Activated naive CD4-positive, alpha-beta T cell treated with anti-CD3 and anti-CD28 coated beads, Interleukin-2, amount 10 ng/mL, durations not matched to agents 7 days and 5 days (primary cell): Measurements from ENCODE around the gene POP5.
A peak's percentile ranks its signal among the peaks of the same experiment; 100 is the strongest.

Source experiments
- CTCF ChIA-PET: fragments of 350-600 bp; sonication (Branson Sonifier 250); formaldehyde crosslinking; loops from one replicate; lab custom pipeline; 2021; ENCODE audit warnings: antibody characterized with exemption; lab: Charles Lee
- DNase-seq: peaks from one replicate; pipeline ENCODE4 v3.0.0-alpha.2; 2020
- H3K27ac Mint-ChIP-seq: one replicate; pipeline ENCODE4 v1.8.0; 2021; ENCODE audit warnings: mild to moderate bottlenecking, moderate library complexity, mixed read lengths
- H3K27me3 Mint-ChIP-seq: one replicate; pipeline ENCODE4 v1.8.0; 2021; ENCODE audit warnings: mild to moderate bottlenecking, mixed read lengths
- H3K36me3 Mint-ChIP-seq: one replicate; pipeline ENCODE4 v1.8.0; 2021; ENCODE audit warnings: mixed read lengths
- H3K4me1 Mint-ChIP-seq: one replicate; pipeline ENCODE4 v1.8.0; 2021; ENCODE audit warnings: mixed read lengths
- H3K4me3 Mint-ChIP-seq: one replicate; pipeline ENCODE4 v1.8.0; 2021; ENCODE audit warnings: mild to moderate bottlenecking, moderate library complexity, mixed read lengths
- H3K9me3 Mint-ChIP-seq: one replicate; pipeline ENCODE4 v1.8.0; 2021; ENCODE audit warnings: mixed read lengths

Gene POP5

DNA sequence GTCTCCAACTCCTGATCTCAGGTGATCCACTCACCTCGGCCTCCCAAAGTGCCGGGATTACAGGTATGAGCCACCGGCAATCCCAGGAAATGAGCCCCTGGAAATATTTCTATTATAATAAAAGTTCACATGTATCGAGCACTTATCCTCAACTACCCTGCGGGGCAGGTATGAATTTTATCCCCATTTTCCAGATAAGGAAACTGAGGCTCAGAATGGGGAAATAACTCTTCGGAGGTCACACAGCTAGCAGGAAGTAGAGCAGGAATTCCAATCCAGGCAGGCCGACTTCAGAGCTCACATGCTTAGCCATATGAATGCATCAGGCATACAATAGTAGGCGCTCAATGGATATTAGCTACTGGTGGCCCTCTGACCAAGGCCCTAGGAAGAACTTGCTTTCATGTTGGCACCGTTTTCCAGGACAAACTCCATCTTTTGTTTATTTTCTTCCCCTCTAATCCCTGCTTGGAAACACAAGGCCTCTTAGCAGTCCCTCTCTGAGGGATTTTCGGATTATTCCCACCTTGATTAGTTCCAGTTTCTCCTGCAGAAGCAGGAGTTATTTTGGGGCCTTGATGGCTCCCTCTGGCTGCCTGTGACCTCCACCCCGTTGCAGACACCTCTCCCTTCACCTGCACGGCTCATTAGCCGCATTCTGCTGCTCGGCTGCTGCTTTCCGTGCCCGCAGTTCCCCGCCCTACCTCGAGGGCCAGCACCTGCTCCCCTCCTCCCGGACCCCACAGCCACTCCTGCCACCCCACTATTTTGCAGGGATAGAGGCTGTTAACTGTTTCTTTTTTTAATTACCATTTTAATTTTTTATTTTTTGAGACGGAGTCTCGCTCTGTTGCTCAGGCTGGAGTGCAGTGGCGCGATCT lies 18.7 kb upstream of the POP5 start:
- no peak overlapping the region for H3K4me3 Mint-ChIP-seq
- H3K36me3 Mint-ChIP-seq = no peaks in the 10 kb centered on the region
- peaks cover 47% of the 10 kb centered on the region for H3K27me3 Mint-ChIP-seq
- H3K27ac Mint-ChIP-seq = no peak overlapping the region
- no peaks in the 10 kb centered on the region for H3K4me1 Mint-ChIP-seq
- DNase-seq = no peak
- CTCF ChIA-PET = interaction anchor here (1.1 kb wide), 1 partner anchor 29 kb away, joined by 3 read pairs; no protein-coding TSS in a partner anchor
- no peaks in the 10 kb centered on the region for H3K9me3 Mint-ChIP-seq

- Mint-ChIP-seq H3K4me3 (no peak overlapping the region), H3K27me3 (peaks cover 52% of the 10 kb centered on the region), H3K36me3 (no peaks in the 10 kb centered on the region), H3K9me3 (no peaks in the 10 kb centered on the region), H3K4me1 (no peaks in the 10 kb centered on the region), H3K27ac (no peak overlapping the region)
- DNase-seq = no peak
- CTCF ChIA-PET = no interaction called here
These were observed 17.7 kb upstream of the POP5 start for GRCh38 chr12:120598674-120599463.

DNA sequence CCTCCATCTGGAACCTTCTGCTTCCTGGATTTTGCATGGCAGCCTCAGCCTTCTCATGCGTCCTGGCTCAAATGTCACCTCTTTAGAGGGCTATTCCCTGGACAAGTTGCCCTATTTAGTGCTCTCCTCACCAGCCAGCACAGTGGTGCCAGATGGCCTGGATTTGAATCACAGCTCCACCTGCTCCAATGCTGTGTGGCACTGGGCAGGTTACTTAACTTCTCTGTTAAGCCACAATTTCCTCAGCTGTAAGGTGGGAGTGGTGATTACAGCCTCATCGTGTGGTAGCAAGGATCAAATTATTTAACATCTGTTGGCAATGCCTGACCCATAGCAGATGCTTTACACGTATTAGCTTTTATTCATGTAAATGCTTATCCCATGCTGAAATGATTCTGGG lies 16.7 kb upstream of the POP5 start:
- no peak for DNase-seq
- Mint-ChIP-seq H3K27ac (no peak overlapping the region), H3K4me3 (no peak overlapping the region), H3K27me3 (peaks cover 51% of the 10 kb centered on the region), H3K36me3 (no peaks in the 10 kb centered on the region), H3K4me1 (no peaks in the 10 kb centered on the region), H3K9me3 (no peaks in the 10 kb centered on the region)
- CTCF ChIA-PET = interaction anchor here (0.7 kb wide), 1 partner anchor 8 kb away, joined by 3 read pairs; no protein-coding TSS in a partner anchor

- H3K4me3 Mint-ChIP-seq = no peak overlapping the region
- H3K36me3 Mint-ChIP-seq = no peaks in the 10 kb centered on the region
- H3K27me3 Mint-ChIP-seq = peaks cover 42% of the 10 kb centered on the region
- H3K4me1 Mint-ChIP-seq = no peaks in the 10 kb centered on the region
- no peak overlapping the region for H3K27ac Mint-ChIP-seq
- DNase-seq = no peak
- H3K9me3 Mint-ChIP-seq = no peaks in the 10 kb centered on the region
- CTCF ChIA-PET = no interaction called here
These were observed 15.7 kb upstream of the POP5 start for GRCh38 chr12:120596901-120597300.

DNA sequence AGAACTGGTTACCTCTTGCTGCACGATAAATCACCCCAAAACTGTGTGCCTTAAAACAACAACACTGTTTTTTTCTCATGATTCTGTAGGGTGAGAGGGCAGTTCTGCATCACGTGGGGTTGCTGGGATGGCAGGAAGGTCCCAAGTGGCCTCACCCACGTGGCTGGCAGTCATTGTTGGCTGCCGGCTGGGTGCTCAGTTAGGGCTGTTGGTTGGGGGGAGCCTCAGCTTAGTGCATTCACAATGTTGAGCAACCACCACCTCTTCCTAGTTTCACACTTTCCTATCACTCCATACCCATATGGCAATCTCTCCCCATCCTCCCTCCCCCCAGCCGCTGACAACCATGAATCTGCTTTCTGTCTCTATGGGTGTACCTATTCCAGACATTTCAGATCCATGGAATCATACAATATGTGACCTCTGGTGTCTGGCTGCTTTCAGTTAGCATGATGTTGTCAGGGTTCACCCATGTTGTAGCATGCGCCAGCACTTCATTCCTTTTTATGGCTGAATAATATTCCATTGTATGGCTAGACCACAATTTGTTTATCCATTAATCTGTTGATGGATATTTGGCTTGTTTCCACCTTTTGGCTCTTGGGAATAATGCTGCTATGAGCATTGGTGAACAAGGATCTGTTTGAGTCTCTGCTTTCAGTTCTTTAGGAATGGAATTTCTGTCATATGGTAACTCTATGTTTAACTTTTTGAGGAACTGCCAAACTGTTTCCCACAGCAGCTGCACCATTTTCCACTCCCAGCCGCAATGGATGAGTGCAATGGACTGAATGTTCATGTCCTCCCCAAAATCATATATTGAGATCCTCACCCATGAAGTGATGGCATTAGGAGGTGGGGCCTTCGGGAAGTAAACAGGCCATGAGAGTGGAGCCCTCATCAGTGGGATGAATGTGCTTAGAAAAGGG lies 11.2 kb upstream of the POP5 start:
- no peak for DNase-seq
- Mint-ChIP-seq H3K4me3 (no peak overlapping the region), H3K4me1 (no peaks in the 10 kb centered on the region), H3K36me3 (no peaks in the 10 kb centered on the region), H3K9me3 (no peaks in the 10 kb centered on the region), H3K27me3 (peaks cover 22% of the 10 kb centered on the region), H3K27ac (no peak overlapping the region)
- CTCF ChIA-PET = no interaction called here

GRCh38 chr12:120590741-120591407 lies 9.7 kb upstream of the POP5 start:
- CTCF ChIA-PET = no interaction called here
- no peaks in the 10 kb centered on the region for H3K9me3 Mint-ChIP-seq
- no peak overlapping the region for H3K4me3 Mint-ChIP-seq
- H3K4me1 Mint-ChIP-seq = no peaks in the 10 kb centered on the region
- no peak overlapping the region for H3K27ac Mint-ChIP-seq
- no peak for DNase-seq
- peaks cover 25% of the 10 kb centered on the region for H3K27me3 Mint-ChIP-seq
- no peaks in the 10 kb centered on the region for H3K36me3 Mint-ChIP-seq

DNA sequence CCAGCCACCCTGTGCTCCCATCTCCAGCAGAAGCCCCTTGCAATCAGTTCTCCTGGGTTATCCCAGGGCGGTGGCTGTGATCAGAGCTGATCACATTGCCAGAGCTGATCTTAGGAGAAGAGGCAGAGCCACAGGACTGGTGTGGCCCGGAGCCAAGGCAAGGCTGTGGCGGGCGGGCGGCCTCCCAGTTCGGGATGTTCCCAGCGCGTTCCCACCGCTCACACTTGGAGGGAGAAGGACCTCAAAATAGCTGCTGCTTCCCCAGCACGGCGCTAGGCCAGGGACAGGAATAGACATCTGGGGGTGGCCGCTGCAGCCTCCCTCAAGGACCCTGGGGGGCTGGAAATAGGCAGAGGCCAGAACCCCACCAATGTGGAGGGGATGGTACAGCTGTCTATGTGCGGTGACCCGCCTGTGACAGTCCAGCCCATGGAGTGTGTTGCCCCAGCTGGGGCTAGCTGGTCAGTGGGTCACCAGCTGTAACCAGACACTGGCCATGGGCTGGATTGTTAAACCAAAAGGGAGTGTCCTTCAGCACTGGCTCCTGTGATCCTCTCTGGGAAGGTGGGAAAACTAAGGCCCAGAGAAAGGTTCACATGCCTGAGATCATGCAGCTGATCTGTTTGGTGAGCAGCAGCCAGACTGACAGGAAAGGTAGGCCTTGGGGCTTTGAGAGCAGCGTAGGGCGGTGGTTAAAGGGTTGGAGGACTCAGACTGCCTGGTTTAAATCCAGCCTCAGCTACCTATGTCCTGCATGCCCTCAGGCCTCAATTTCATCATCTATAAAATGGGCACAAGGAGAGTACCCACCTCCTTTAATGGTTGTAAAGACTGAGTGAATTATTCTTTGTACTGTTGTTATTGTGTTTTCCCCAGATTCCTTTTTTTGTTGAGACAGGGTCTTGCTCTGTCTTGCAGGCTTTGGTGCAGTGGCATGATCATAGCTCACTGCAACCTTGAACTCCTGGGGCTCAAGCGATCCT lies 8.0 kb upstream of the POP5 start:
- Mint-ChIP-seq H3K4me1 (peaks cover 3% of the 10 kb centered on the region), H3K9me3 (no peaks in the 10 kb centered on the region), H3K4me3 (no peak overlapping the region), H3K27me3 (peaks cover 40% of the 10 kb centered on the region), H3K27ac (no peak overlapping the region), H3K36me3 (no peaks in the 10 kb centered on the region)
- CTCF ChIA-PET = interaction anchor here (0.7 to 1.6 kb wide), 2 partner anchors 9 to 60 kb away, joined by 3 to 6 read pairs; no protein-coding TSS in a partner anchor
- DNase-seq = no peak

GRCh38 chr12:120588371-120588770 lies 7.2 kb upstream of the POP5 start:
- Mint-ChIP-seq H3K4me1 (peaks cover 11% of the 10 kb centered on the region), H3K9me3 (no peaks in the 10 kb centered on the region), H3K27ac (no peak overlapping the region), H3K36me3 (no peaks in the 10 kb centered on the region), H3K4me3 (no peak overlapping the region), H3K27me3 (peaks cover 44% of the 10 kb centered on the region)
- CTCF ChIA-PET = no interaction called here
- DNase-seq = no peak

DNA sequence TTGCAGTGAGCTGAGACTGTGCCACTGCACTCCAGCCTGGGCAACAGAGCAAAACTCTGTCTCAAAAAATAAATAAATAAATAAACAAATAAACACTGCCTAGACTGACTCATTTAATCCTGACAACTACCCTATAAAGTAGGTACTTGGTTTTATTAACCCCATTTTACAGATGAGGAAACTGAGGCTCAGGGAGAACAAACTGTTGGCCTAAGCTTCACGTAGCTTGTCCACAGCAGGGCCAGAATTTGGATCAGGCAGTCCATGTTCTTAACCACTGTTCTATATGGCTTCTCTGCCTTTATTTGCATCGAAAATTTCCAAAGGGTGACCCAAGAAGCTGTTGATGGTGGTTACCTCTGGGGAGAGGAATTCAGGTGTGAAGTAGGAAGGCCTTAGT lies 5.7 kb upstream of the POP5 start:
- CTCF ChIA-PET = no interaction called here
- peaks cover 21% of the 10 kb centered on the region for H3K4me1 Mint-ChIP-seq
- peaks cover 46% of the 10 kb centered on the region for H3K27me3 Mint-ChIP-seq
- no peaks in the 10 kb centered on the region for H3K9me3 Mint-ChIP-seq
- no peak overlapping the region for H3K4me3 Mint-ChIP-seq
- H3K36me3 Mint-ChIP-seq = no peaks in the 10 kb centered on the region
- no peak for DNase-seq
- H3K27ac Mint-ChIP-seq = no peak overlapping the region

- Mint-ChIP-seq H3K4me3 (no peak overlapping the region), H3K27ac (no peak overlapping the region), H3K9me3 (no peaks in the 10 kb centered on the region), H3K4me1 (peaks cover 27% of the 10 kb centered on the region), H3K36me3 (peaks cover 3% of the 10 kb centered on the region), H3K27me3 (peaks cover 45% of the 10 kb centered on the region)
- CTCF ChIA-PET = no interaction called here
- DNase-seq = no peak
These were observed 5.0 kb upstream of the POP5 start for GRCh38 chr12:120586206-120586605.

DNA sequence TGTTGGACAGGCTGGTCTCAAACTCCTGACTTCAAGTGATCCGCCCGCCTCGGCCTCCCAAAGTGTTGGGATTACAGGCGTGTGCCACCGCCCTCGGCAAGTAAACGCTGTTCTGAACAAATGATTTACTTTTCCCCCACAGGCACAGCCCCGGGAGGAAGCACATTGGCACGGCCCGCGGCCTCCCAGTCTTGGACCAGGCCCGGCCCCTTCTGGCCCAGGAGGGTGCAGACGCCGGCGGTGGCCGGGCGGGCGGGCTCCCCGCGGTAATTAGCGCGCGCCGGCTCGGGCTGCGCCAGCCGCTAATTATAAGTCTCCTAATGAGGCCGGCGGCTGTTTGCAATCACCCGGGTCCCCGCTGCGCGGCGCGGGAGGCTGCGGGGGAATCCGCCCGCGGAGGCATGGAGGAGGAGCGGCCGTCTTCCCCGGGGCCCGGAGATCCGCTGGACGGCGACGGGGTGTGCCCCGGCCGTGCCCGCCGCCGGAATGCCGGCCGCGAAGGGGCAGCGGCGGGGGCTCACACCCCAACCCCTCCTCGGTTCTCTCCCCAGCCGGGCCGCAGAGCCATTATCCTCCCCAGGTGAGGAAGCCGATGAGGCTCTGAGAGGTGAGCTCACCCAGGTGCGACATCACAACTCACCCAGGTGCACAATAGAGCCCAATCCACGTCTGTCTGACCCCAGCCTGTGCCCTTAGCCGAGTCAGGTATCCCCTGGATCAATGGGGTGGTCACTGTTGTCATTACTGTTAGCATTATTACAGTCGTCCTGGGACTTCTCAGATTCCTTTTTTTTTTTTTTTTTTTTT lies 3.3 kb upstream of the POP5 start:
- H3K4me1 Mint-ChIP-seq = peaks cover 42% of the 10 kb centered on the region
- peak overlapping the region; percentile 59 for H3K4me3 Mint-ChIP-seq
- H3K27me3 Mint-ChIP-seq = peaks cover 45% of the 10 kb centered on the region
- CTCF ChIA-PET = interaction anchor here (0.6 to 3.5 kb wide), 7 partner anchors 64 to 388 kb away, joined by 4 to 25 read pairs (median 5); partner anchors contain the start of gene UNC119B
- DNase-seq = peak; percentile 66
- H3K36me3 Mint-ChIP-seq = peaks cover 11% of the 10 kb centered on the region
- H3K27ac Mint-ChIP-seq = no peak overlapping the region
- H3K9me3 Mint-ChIP-seq = no peaks in the 10 kb centered on the region
